ENCODE results near the gene SPOCK1. TPM values are rescaled to one million over a fixed set of nuclear protein-coding genes. Genes with fewer than 3 reads are reported as not detected.

SPOCK1 gene
- total and polyA plus RNA-seq, 7 donors: 4.2 to 52.7 (median 16.0) TPM

DNA sequence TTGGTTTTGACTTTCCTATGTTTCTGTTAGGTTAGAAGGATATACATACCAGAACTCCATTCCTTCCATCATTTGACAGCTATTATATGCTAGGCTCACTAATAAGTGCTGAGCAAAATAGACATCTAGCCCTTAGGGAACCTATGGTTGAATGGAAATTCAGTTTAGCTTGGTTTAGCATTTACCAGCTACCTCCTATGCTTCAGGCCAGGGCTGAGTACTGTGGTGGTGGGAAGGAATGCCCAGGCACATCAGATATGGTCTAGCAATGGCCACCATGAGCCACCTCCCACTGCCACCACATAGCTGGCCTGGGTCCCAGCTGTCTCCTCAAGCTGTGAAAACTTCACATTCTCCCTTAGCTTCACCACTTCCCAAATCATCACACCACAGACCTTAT is 89.4 kb downstream of the SPOCK1 start:
- H3K9me3 ChIP-seq: no peaks in the 10 kb centered on the region
- H3K27me3 ChIP-seq (ENCODE audit: insufficient read depth in 3 of 3, low read length in 2 of 3): no peaks in the 10 kb centered on the region
- H3K36me3 ChIP-seq (ENCODE audit: insufficient read depth in 1 of 2, low read depth in 1 of 2): no peaks in the 10 kb centered on the region
- intact Hi-C loops (cut with DNase I): no loop called here
- no peak overlapping the region for H3K27ac ChIP-seq
- no peaks in the 10 kb centered on the region for H3K4me1 ChIP-seq
- no peak overlapping the region for H3K4me3 ChIP-seq
- DNase-seq (no peak), ATAC-seq (no peak)
- TF ChIP-seq CTCF (IDR thresholded peaks at IDR 0.05): no peak

GRCh38 chr5:137407090-137407489 is 92.0 kb downstream of the SPOCK1 start:
- no peaks in the 10 kb centered on the region for H3K4me1 ChIP-seq
- TF ChIP-seq CTCF (IDR thresholded peaks at IDR 0.05): no peak
- no peaks in the 10 kb centered on the region for H3K36me3 ChIP-seq (ENCODE audit: insufficient read depth in 1 of 2, low read depth in 1 of 2)
- ATAC-seq (no peak), DNase-seq (no peak)
- no peak overlapping the region for H3K4me3 ChIP-seq
- H3K9me3 ChIP-seq: no peaks in the 10 kb centered on the region
- 16 to 25% (median 17%) methylated on average over 2 of the region's 2 CpGs for WGBS, 3 donors
- H3K27me3 ChIP-seq (ENCODE audit: insufficient read depth in 3 of 3, low read length in 2 of 3): no peaks in the 10 kb centered on the region
- intact Hi-C loops (cut with DNase I): no loop called here
- no peak overlapping the region for H3K27ac ChIP-seq

DNA sequence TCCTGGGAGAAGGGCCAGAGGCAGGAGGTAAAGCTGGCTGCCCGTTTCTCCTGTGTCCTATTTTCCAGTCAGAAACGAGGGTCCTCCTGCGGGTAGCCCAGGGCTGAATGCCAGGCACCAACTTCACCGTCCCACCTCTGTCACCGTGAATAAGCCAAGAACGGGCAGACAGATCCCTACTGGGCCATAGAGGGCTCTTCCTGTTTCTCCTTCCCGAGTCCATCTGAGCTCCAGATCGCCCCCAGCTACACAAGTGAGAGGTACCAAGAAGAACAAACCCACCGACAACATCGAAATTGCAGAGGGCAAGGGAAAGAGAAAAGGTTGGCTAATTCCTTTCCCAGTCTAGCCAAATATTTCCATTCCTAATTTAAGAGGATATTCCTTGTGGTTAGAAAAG is 93.7 kb downstream of the SPOCK1 start:
- Histone ChIP-seq H3K27me3 (ENCODE audit: insufficient read depth in 3 of 3, low read length in 2 of 3) (no peaks in the 10 kb centered on the region), H3K4me1 (no peaks in the 10 kb centered on the region), H3K9me3 (no peaks in the 10 kb centered on the region), H3K4me3 (no peak overlapping the region), H3K36me3 (ENCODE audit: insufficient read depth in 1 of 2, low read depth in 1 of 2) (no peaks in the 10 kb centered on the region), H3K27ac (no peak overlapping the region)
- 73 to 82% (median 77%) methylated on average over 10 of the region's 10 CpGs for WGBS, 3 donors
- intact Hi-C loops (cut with DNase I): no loop called here
- no peak for ATAC-seq
- DNase-seq: no peak
- TF ChIP-seq CTCF (IDR thresholded peaks at IDR 0.05): no peak

- H3K27me3 ChIP-seq (ENCODE audit: insufficient read depth in 3 of 3, low read length in 2 of 3): no peaks in the 10 kb centered on the region
- no peaks in the 10 kb centered on the region for H3K36me3 ChIP-seq (ENCODE audit: insufficient read depth in 1 of 2, low read depth in 1 of 2)
- no peaks in the 10 kb centered on the region for H3K4me1 ChIP-seq
- no peak for DNase-seq
- TF ChIP-seq CTCF (IDR thresholded peaks at IDR 0.05): no peak
- no peak overlapping the region for H3K4me3 ChIP-seq
- WGBS, 3 donors: 86 to 90% (median 88%) methylated on average over 8 of the region's 8 CpGs
- ATAC-seq: no peak
- intact Hi-C loops (cut with DNase I): no loop called here
- H3K9me3 ChIP-seq: no peaks in the 10 kb centered on the region
- H3K27ac ChIP-seq: no peak overlapping the region
Observed at GRCh38 chr5:137403869-137404268, 95.3 kb downstream of the SPOCK1 start.

- no peak for TF ChIP-seq CTCF (IDR thresholded peaks at IDR 0.05)
- WGBS, 3 donors: 75 to 84% (median 82%) methylated on average over 5 of the region's 5 CpGs
- H3K36me3 ChIP-seq (ENCODE audit: insufficient read depth in 1 of 2, low read depth in 1 of 2): no peaks in the 10 kb centered on the region
- intact Hi-C loops (cut with DNase I): no loop called here
- ATAC-seq: no peak
- no peak for DNase-seq
- H3K27ac ChIP-seq: no peak overlapping the region
- no peaks in the 10 kb centered on the region for H3K4me1 ChIP-seq
- no peaks in the 10 kb centered on the region for H3K9me3 ChIP-seq
- H3K27me3 ChIP-seq (ENCODE audit: insufficient read depth in 3 of 3, low read length in 2 of 3): no peaks in the 10 kb centered on the region
- H3K4me3 ChIP-seq: no peak overlapping the region
Observed at GRCh38 chr5:137402436-137403187, 96.5 kb downstream of the SPOCK1 start.
